ENCODE measurements around the gene PRX.
A peak's percentile ranks its signal among the peaks of the same experiment; 100 is the strongest.
"Not testable (repeated sequence)": the region's sequence is repeated elsewhere in the genome, so short reads cannot be mapped to it uniquely, and the experiment has no call there.

PRX gene

DNA sequence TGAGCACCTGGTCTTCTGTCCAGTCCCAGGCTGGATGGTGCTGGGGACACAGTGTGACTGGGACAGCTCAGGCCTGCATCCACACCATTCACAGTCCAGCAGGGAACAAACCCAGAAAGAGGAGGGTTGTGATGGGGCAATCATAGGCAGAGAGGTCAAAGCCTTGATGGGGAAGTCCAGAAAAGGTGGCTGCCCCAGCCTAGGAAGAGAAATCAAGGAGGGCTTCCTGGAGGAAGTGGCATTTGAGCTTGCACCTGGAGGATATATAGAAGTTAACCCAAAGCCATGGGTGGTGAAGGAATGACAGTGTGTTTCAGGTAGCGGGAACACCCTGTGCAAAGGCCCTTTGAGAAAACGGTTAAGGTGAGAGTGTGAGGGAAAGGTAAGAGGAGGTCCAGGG lies 2.6 kb upstream of the PRX start:
- no peak overlapping the region for H3K27ac ChIP-seq (ENCODE audit: low read depth, low read length)
- H3K27me3 ChIP-seq (ENCODE audit: control insufficient read depth in 1 of 2, insufficient read depth in 2 of 2, low read length in 2 of 2): no peaks in the 10 kb centered on the region
- H3K4me1 ChIP-seq (ENCODE audit: control insufficient read depth in 1 of 2, insufficient read depth in 2 of 2, low read length in 2 of 2): peaks cover 11 to 16% of the 10 kb centered on the region in 2 donors
- H3K36me3 ChIP-seq (ENCODE audit: control insufficient read depth in 1 of 2, insufficient read depth in 2 of 2, low read length in 2 of 2): no peaks in the 10 kb centered on the region
- H3K9me3 ChIP-seq (ENCODE audit: control insufficient read depth in 1 of 2, low read length in 2 of 2): no peaks in the 10 kb centered on the region
- H3K4me3 ChIP-seq (ENCODE audit: low read depth in 1 of 2, low read length in 2 of 2): no peak overlapping the region
- no peak overlapping the region for H3K9ac ChIP-seq (ENCODE audit: low read depth in 1 of 2, low read length in 2 of 2)

DNA sequence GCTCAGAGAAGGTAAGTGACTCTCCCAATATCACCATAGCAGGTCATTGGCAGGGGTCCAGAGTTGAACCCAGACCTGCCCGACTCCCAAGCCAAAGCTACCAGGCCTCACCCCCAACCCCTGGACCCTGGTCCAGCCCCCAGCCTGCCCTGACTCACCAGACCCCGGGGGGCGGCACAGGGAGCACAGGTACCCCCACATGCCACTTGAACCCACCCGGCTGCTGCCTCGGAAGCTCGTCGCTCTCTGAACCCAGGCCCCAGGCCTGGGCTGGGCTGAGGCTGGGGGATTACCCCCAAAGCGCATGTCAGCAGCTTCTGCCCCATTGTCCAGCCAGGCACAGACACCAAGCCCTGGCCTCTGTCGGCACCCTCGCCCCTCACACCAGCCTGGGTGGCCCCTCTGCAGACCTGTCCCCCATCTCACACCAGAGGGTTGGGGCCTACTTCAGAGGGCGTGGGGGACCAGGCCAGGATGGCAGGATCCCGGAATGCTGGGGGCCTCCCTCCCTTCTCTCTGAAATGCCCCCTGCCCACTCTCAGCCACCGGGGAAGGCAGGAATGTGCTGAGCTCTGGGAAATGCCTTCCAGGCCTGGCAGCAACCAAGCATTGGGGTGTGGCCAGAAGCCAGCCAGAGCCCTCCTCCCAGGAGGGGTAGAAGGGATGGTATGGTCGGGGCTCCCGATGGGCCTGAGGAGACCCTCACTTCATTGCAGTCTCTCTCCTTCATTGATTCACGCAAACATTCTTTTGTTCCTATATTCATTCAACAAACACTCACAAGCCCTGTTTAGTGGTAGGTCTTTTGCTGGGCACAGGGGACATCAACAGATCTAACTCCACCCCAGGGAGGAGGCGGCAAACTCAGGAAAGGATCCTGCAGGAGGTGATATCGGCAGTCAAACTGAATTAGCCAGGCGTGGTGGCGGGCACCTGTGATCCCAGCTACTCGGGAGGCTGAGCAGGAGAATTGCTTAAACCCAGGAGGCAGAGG lies 1.7 kb upstream of the PRX start:
- Histone ChIP-seq H3K4me1 (ENCODE audit: control insufficient read depth in 1 of 2, insufficient read depth in 2 of 2, low read length in 2 of 2) (peaks cover 11 to 16% of the 10 kb centered on the region in 2 donors), H3K9ac (ENCODE audit: low read depth in 1 of 2, low read length in 2 of 2) (no peak overlapping the region), H3K36me3 (ENCODE audit: control insufficient read depth in 1 of 2, insufficient read depth in 2 of 2, low read length in 2 of 2) (no peaks in the 10 kb centered on the region), H3K4me3 (ENCODE audit: low read depth in 1 of 2, low read length in 2 of 2) (no peak overlapping the region), H3K9me3 (ENCODE audit: control insufficient read depth in 1 of 2, low read length in 2 of 2) (no peaks in the 10 kb centered on the region), H3K27me3 (ENCODE audit: control insufficient read depth in 1 of 2, insufficient read depth in 2 of 2, low read length in 2 of 2) (no peaks in the 10 kb centered on the region), H3K27ac (ENCODE audit: low read depth, low read length) (no peak overlapping the region)

DNA sequence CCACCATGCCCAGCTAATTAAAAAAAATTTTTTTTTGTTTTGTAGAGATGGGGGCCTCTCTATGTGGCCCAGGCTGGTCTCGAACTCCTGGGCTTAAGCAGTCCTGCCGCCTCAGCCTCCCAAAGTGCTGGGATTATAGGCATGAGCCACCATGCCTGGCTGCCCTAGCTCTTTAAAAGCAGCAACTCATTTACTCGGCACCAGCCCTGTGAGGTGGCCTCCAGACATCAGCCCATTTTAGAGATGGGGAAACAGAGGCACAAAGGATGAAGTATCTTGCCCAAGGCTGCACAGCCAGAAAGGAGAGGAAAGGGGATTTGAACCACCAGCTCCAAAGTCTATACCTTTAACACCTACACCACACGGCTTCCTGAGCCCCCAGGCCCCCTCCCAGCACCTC lies 312 bp downstream of the PRX start:
- H3K27ac ChIP-seq (ENCODE audit: low read depth, low read length): no peak overlapping the region
- H3K9ac ChIP-seq (ENCODE audit: low read depth in 1 of 2, low read length in 2 of 2): no peak overlapping the region
- peaks cover 13 to 16% of the 10 kb centered on the region in 2 donors for H3K4me1 ChIP-seq (ENCODE audit: control insufficient read depth in 1 of 2, insufficient read depth in 2 of 2, low read length in 2 of 2)
- no peaks in the 10 kb centered on the region for H3K9me3 ChIP-seq (ENCODE audit: control insufficient read depth in 1 of 2, low read length in 2 of 2)
- no peaks in the 10 kb centered on the region for H3K27me3 ChIP-seq (ENCODE audit: control insufficient read depth in 1 of 2, insufficient read depth in 2 of 2, low read length in 2 of 2)
- H3K36me3 ChIP-seq (ENCODE audit: control insufficient read depth in 1 of 2, insufficient read depth in 2 of 2, low read length in 2 of 2): no peaks in the 10 kb centered on the region
- H3K4me3 ChIP-seq (ENCODE audit: low read depth in 1 of 2, low read length in 2 of 2): no peak overlapping the region

DNA sequence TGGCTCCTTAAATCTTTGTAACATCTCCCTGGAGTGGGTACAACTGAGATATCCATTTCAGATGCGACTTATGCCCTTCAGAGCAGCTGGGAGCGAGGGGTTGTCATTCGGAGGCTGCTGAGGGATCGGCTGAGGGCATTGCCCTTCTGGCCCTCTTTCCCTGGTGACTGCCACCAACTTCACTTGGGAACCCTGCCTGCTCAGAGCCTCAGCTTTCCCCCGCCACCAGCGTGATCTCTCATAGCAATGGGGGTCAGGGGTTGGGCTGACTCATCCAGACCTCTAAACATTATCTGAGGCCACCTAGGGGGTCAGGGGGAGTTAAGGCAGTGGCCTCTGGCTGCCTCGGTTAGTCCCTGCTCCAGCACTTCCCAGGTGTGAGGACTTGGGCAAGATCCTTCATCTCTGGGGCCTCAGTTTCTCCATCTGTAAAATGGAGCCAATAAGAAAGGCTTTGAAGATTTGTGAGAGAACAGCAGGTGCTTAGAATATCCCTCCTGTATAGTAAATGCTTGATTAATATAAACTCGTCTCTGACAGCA lies 1.1 kb downstream of the PRX start:
- H3K27ac ChIP-seq (ENCODE audit: low read depth, low read length): no peak overlapping the region
- no peak overlapping the region for H3K9ac ChIP-seq (ENCODE audit: low read depth in 1 of 2, low read length in 2 of 2)

DNA sequence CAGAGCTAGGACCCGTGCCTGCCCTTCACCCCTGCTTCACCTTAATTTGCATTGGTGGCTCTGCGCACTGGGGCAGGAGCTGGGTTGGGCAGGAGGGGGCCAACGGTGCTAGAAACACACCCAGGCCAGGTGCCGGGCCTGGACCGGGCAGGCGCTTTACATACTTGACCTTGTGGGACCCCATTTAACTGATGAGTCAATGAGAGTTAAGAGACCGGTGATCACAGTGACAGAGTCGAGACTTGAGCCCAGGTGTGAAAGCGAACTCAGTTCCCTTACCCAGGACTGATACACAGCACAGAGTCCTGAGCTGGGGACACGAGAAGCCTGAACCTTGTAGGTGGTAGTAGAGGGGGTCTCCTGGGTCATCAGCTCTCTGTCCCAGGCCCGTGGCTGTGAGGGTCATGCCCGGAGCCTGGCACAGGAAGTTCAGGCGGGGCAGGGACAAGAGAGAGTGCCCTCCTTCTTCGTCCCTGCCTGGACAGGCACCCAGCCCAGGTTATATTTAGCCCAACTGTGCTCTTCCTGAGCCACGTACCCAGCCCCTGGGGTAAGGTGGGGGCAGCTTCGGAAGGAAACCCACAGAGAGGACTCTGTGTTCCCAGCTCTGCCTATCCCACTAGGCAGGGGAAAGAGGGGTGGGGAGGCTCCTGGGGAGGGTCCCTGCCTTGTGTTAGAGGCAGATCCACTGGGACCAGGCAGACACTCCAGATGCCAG lies 1.9 kb downstream of the PRX start:
- H3K9ac ChIP-seq (ENCODE audit: low read depth in 1 of 2, low read length in 2 of 2): no peak overlapping the region
- H3K9me3 ChIP-seq (ENCODE audit: control insufficient read depth in 1 of 2, low read length in 2 of 2): no peaks in the 10 kb centered on the region
- H3K27ac ChIP-seq (ENCODE audit: low read depth, low read length): no peak overlapping the region
- peaks cover 4 to 5% of the 10 kb centered on the region in 2 donors for H3K4me1 ChIP-seq (ENCODE audit: control insufficient read depth in 1 of 2, insufficient read depth in 2 of 2, low read length in 2 of 2)
- H3K27me3 ChIP-seq (ENCODE audit: control insufficient read depth in 1 of 2, insufficient read depth in 2 of 2, low read length in 2 of 2): no peaks in the 10 kb centered on the region
- H3K36me3 ChIP-seq (ENCODE audit: control insufficient read depth in 1 of 2, insufficient read depth in 2 of 2, low read length in 2 of 2): no peaks in the 10 kb centered on the region
- H3K4me3 ChIP-seq (ENCODE audit: low read depth in 1 of 2, low read length in 2 of 2): no peak overlapping the region

More for the DNA sequence above, 1.1 kb downstream of the PRX start:
- no peaks in the 10 kb centered on the region for H3K36me3 ChIP-seq (ENCODE audit: control insufficient read depth in 1 of 2, insufficient read depth in 2 of 2, low read length in 2 of 2)
- no peaks in the 10 kb centered on the region for H3K9me3 ChIP-seq (ENCODE audit: control insufficient read depth in 1 of 2, low read length in 2 of 2)
- peaks cover 8 to 9% of the 10 kb centered on the region in 2 donors for H3K4me1 ChIP-seq (ENCODE audit: control insufficient read depth in 1 of 2, insufficient read depth in 2 of 2, low read length in 2 of 2)
- no peaks in the 10 kb centered on the region for H3K27me3 ChIP-seq (ENCODE audit: control insufficient read depth in 1 of 2, insufficient read depth in 2 of 2, low read length in 2 of 2)
- no peak overlapping the region for H3K4me3 ChIP-seq (ENCODE audit: low read depth in 1 of 2, low read length in 2 of 2)

DNA sequence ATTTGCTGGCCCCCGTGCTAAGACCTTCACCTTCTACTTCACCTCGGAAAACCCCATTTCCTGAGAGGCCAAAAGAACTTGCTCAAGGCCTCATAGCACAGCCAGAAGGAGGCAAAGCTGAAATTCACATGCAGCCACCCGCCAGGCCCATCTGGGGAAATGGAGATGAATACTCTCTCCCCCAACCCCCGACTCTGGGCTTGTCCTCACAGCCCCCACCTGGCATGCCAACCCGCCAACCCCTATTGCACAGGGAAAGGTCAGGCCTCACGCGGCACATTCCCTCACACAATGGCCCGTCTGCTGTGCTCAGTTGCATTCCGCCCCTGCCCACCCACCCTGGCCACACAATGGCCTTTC lies 3.2 kb downstream of the PRX start:
- Histone ChIP-seq H3K9me3 (ENCODE audit: control insufficient read depth in 1 of 2, low read length in 2 of 2) (no peaks in the 10 kb centered on the region), H3K27ac (ENCODE audit: low read depth, low read length) (no peak overlapping the region)

DNA sequence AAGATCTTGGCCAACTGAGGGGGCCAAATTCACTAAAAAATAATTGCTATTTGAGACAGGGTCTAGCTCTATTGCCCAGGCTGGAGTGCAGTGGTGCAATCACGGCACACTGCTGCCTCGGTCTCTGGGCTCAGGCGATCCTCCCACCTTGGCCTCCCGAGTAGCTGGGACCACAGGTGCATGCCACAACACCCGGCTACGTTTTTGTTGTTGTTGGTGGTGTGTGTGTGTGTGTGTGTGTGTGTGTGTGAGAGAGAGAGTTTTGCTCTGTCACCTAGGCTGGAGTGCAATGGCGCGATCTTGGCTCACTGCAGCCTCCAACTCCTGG lies 4.6 kb downstream of the PRX start:
- not testable (repeated sequence) for H3K36me3 ChIP-seq (ENCODE audit: control insufficient read depth in 1 of 2, insufficient read depth in 2 of 2, low read length in 2 of 2); H3K9ac ChIP-seq (ENCODE audit: low read depth in 1 of 2, low read length in 2 of 2); H3K4me3 ChIP-seq (ENCODE audit: low read depth in 1 of 2, low read length in 2 of 2); H3K4me1 ChIP-seq (ENCODE audit: control insufficient read depth in 1 of 2, insufficient read depth in 2 of 2, low read length in 2 of 2); H3K27ac ChIP-seq (ENCODE audit: low read depth, low read length); H3K27me3 ChIP-seq (ENCODE audit: control insufficient read depth in 1 of 2, insufficient read depth in 2 of 2, low read length in 2 of 2); H3K9me3 ChIP-seq (ENCODE audit: control insufficient read depth in 1 of 2, low read length in 2 of 2)

More for the DNA sequence above, 3.2 kb downstream of the PRX start:
- Histone ChIP-seq H3K36me3 (ENCODE audit: control insufficient read depth in 1 of 2, insufficient read depth in 2 of 2, low read length in 2 of 2) (no peaks in the 10 kb centered on the region), H3K9ac (ENCODE audit: low read depth in 1 of 2, low read length in 2 of 2) (no peak overlapping the region), H3K4me3 (ENCODE audit: low read depth in 1 of 2, low read length in 2 of 2) (no peak overlapping the region), H3K4me1 (ENCODE audit: control insufficient read depth in 1 of 2, insufficient read depth in 2 of 2, low read length in 2 of 2) (peaks cover 0 to 4% of the 10 kb centered on the region in 2 donors), H3K27me3 (ENCODE audit: control insufficient read depth in 1 of 2, insufficient read depth in 2 of 2, low read length in 2 of 2) (no peaks in the 10 kb centered on the region)

DNA sequence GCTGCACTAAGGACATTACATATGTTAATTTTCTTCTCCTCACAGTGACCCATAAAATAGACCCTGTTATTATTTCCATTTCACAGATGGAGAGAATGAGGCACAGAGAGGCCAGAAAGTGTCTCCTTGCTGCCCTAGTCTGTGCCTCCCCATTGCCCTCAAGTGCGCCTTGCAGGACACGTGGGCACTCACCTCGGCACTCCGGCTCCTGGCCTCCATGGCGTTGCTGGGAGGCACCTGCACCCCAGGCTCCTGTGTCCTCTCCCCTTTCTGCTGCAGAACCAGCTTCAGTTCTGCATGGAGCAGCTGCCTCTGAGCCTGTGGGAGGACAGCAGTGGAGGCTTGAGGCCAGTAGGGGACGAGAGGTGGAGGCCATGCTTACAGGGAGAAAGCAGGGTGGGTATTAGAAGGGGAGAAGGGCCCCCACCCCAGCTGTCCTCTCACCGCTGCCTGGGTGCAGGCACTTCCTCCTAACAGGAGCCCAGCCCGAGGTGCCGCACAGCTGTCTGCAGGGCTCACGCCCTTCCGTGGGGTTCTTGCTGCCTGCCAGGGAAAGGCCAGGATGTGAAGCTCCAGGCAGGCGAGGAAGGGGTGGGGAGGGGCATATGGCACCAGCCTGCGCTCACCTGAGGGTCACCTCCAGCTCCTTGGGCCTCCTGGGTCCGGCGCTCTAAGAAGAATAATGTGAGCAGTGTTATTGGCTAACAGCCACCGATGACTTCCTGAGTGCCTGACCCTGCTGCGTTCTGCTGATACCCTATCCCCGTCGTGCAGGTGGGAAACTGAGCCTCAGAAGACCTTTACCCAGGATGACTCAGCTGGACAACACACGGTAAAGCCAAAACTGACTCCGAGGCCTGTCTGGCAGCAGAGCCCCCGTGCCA lies 5.2 kb downstream of the PRX start:
- H3K27me3 ChIP-seq (ENCODE audit: control insufficient read depth in 1 of 2, insufficient read depth in 2 of 2, low read length in 2 of 2): no peaks in the 10 kb centered on the region

DNA sequence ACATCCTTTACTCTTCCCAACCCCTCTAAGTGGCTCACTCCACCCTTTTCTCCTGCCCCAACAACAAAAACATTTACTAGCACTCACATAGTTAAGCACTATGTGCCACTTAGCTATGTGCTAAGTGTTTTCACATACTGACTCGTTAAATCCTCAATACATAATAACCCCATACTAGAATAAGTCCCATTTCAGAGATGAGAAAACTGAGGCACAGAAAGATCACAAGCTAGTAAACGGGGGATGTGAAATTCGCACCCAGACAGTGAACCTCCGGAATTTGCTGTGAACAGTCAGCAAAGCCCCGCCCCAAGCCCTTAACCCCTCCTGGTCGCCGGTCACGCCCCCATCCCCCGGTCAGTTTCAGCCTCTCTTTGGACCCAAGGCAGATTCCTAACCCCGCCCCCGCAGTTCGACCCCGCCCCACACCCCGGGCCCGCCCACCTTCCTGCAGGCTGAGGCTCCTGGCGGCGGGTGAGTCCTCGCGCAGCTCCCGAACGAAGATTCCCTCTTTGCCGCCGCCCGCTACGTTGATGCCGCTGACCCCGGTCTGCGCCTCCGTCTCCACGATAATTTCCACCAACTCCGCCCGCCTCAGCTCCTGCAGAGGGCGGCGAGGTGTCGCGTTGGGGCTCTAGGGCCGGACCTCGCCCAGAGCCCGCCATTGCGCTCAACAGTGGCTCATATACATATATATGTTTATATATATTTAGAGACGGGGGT lies 9.8 kb downstream of the PRX start:
- H3K36me3 ChIP-seq (ENCODE audit: control insufficient read depth in 1 of 2, insufficient read depth in 2 of 2, low read length in 2 of 2): no peaks in the 10 kb centered on the region
- H3K9me3 ChIP-seq (ENCODE audit: control insufficient read depth in 1 of 2, low read length in 2 of 2): no peaks in the 10 kb centered on the region
- H3K4me1 ChIP-seq (ENCODE audit: control insufficient read depth in 1 of 2, insufficient read depth in 2 of 2, low read length in 2 of 2): peaks cover 4 to 11% of the 10 kb centered on the region in 2 donors
- H3K4me3 ChIP-seq (ENCODE audit: low read depth in 1 of 2, low read length in 2 of 2): peak overlapping the region; percentile 62 to 70
- peak overlapping the region; percentile 43 to 48 for H3K9ac ChIP-seq (ENCODE audit: low read depth in 1 of 2, low read length in 2 of 2)
- no peak overlapping the region for H3K27ac ChIP-seq (ENCODE audit: low read depth, low read length)
- no peaks in the 10 kb centered on the region for H3K27me3 ChIP-seq (ENCODE audit: control insufficient read depth in 1 of 2, insufficient read depth in 2 of 2, low read length in 2 of 2)

More for the DNA sequence above, 5.2 kb downstream of the PRX start:
- no peaks in the 10 kb centered on the region for H3K9me3 ChIP-seq (ENCODE audit: control insufficient read depth in 1 of 2, low read length in 2 of 2)
- peaks cover 0 to 8% of the 10 kb centered on the region in 2 donors for H3K4me1 ChIP-seq (ENCODE audit: control insufficient read depth in 1 of 2, insufficient read depth in 2 of 2, low read length in 2 of 2)
- H3K9ac ChIP-seq (ENCODE audit: low read depth in 1 of 2, low read length in 2 of 2): no peak overlapping the region
- H3K27ac ChIP-seq (ENCODE audit: low read depth, low read length): no peak overlapping the region
- no peak overlapping the region for H3K4me3 ChIP-seq (ENCODE audit: low read depth in 1 of 2, low read length in 2 of 2)
- H3K36me3 ChIP-seq (ENCODE audit: control insufficient read depth in 1 of 2, insufficient read depth in 2 of 2, low read length in 2 of 2): no peaks in the 10 kb centered on the region
